Thyroid gland (tissue), 4 donors: ENCODE results near the gene CNGA3.

ENCODE experiments used
- CTCF ChIP-seq, 6 experiments: fragments of 200-600 bp in 3 of 6; fragments of 450-650 bp in 3 of 6; sonication (generic) in 3 of 6; IDR thresholded peaks; one replicate each; pipeline ENCODE4 v1.5.1; 2016 to 2019; ENCODE audit warnings: antibody characterized with exemption in 6 of 6, mild to moderate bottlenecking in 2 of 6, inconsistent platforms in 1 of 6, moderate library complexity in 1 of 6
- POLR2A ChIP-seq, 2 donors: fragments of 450-650 bp; IDR thresholded peaks; one replicate each; pipeline ENCODE4 v1.6.1; 2017; ENCODE audit warnings: antibody characterized with exemption in 2 of 2, mild to moderate bottlenecking in 2 of 2, moderate library complexity in 1 of 2

- TF ChIP-seq CTCF (IDR thresholded peaks at IDR 0.05) (no peak), POLR2A (IDR thresholded peaks at IDR 0.05) (no peak)
Observed at GRCh38 chr2:98335271-98335670, 11.0 kb upstream of the CNGA3 start.
